Keratinocyte (primary cell): ENCODE data around the gene PDE3A. TPM values are rescaled to one million over a fixed set of nuclear protein-coding genes. Genes with fewer than 3 reads are reported as not detected.

Source experiments
- DNase-seq: peaks from one replicate; pipeline ENCODE4 v3.0.0-alpha.2; 2011; ENCODE audit warnings: low read depth, missing footprints, low spot score
- FAIRE-seq: peaks from 2 replicates; lab custom pipeline; 2011; peaks lifted over from hg19 to GRCh38; lab: Jason Lieb, UNC
- H2AFZ ChIP-seq: 2 replicates; pipeline ENCODE4 v1.6.0; 2012; ENCODE audit warnings: low read length, control low read depth, inconsistent platforms; ENCODE audit not compliant: control insufficient read depth
- H3K27ac ChIP-seq: 2 replicates; pipeline ENCODE4 v1.5.1; 2011; ENCODE audit warnings: low read length; ENCODE audit not compliant: control insufficient read depth, insufficient read depth
- H3K27me3 ChIP-seq: 3 replicates; pipeline ENCODE4 v1.6.0; 2011; ENCODE audit warnings: low read length; ENCODE audit not compliant: control insufficient read depth, insufficient read depth; ENCODE audit errors: extremely low read depth
- H3K36me3 ChIP-seq, 2 experiments: 2 replicates in 1 of 2; 3 replicates in 1 of 2; pipeline ENCODE4 v1.5.1; 2011; ENCODE audit warnings: low read length in 2 of 2, mild to moderate bottlenecking in 1 of 2; ENCODE audit not compliant: control insufficient read depth in 2 of 2, insufficient read depth in 2 of 2; ENCODE audit errors: extremely low read depth in 1 of 2
- H3K4me1 ChIP-seq: 3 replicates; pipeline ENCODE4 v1.5.1; 2011; ENCODE audit warnings: low read length; ENCODE audit not compliant: control insufficient read depth, insufficient read depth; ENCODE audit errors: extremely low read depth
- H3K4me2 ChIP-seq: 3 replicates; pipeline ENCODE4 v1.6.0; 2011; ENCODE audit warnings: low read depth, low read length; ENCODE audit not compliant: control insufficient read depth, insufficient read depth; ENCODE audit errors: extremely low read depth
- H3K4me3 ChIP-seq, 3 experiments: fragments of 200-600 bp in 1 of 3; sonication (generic) in 1 of 3; 2 replicates in 2 of 3; 3 replicates in 1 of 3; pipeline ENCODE4 v1.5.1; 2011 to 2016; ENCODE audit warnings: low read length in 3 of 3, mild to moderate bottlenecking in 3 of 3, control low read depth in 2 of 3, inconsistent platforms in 1 of 3, low read depth in 1 of 3, mixed read lengths in 1 of 3, mixed run types in 1 of 3, moderate library complexity in 1 of 3; ENCODE audit not compliant: control insufficient read depth in 2 of 3, insufficient read depth in 2 of 3; ENCODE audit errors: extremely low read depth in 1 of 3
- H3K79me2 ChIP-seq: 2 replicates; pipeline ENCODE4 v1.6.0; 2012; ENCODE audit warnings: low read length; ENCODE audit not compliant: control insufficient read depth, insufficient read depth
- H3K9ac ChIP-seq: 3 replicates; pipeline ENCODE4 v1.6.0; 2011; ENCODE audit warnings: low read length; ENCODE audit not compliant: control insufficient read depth, insufficient read depth; ENCODE audit errors: extremely low read depth
- H3K9me1 ChIP-seq: 3 replicates; pipeline ENCODE4 v1.6.0; 2011; ENCODE audit warnings: low read length; ENCODE audit not compliant: control insufficient read depth, insufficient read depth; ENCODE audit errors: extremely low read depth
- H3K9me3 ChIP-seq: 2 replicates; pipeline ENCODE4 v1.5.1; 2012; ENCODE audit warnings: low read depth, low read length; ENCODE audit not compliant: control insufficient read depth
- H4K20me1 ChIP-seq: 3 replicates; pipeline ENCODE4 v1.6.0; 2011; ENCODE audit warnings: low read length; ENCODE audit not compliant: control insufficient read depth, insufficient read depth; ENCODE audit errors: extremely low read depth
- EZH2 ChIP-seq: IDR thresholded peaks from one replicate; pipeline ENCODE4 v1.6.1; 2012; ENCODE audit warnings: inconsistent platforms, mild to moderate bottlenecking, low read length, moderate library complexity
- dilution Hi-C: fragments of 300-500 bp; cut with MboI; formaldehyde crosslinking; loops from one replicate; pipeline ENCODE4 v1.7.0; 2020; ENCODE audit warnings: low sequenced_read_pairs; ENCODE audit not compliant: extremely low pct_ligation_motif_present
- polyA plus RNA-seq, 5 experiments: library from polyadenylated mRNA; depleted of rRNA in 3 of 5; stranded (reverse) in 3 of 5; stranded (forward) in 1 of 5; unstranded in 1 of 5; fragments of >200 nt; gene quantifications; 1 replicate in 1 of 5; 2 replicates in 3 of 5; 3 replicates in 1 of 5; pipeline versions ENCODE4 v1.2.1 to v1.2.3, GENCODE V29; 2011 to 2012; ENCODE audit warnings: missing spikeins in 2 of 5, low read depth in 1 of 5, low replicate concordance in 1 of 5
- TF ChIP-seq, protein P1 (sequence below), 3 experiments: IDR thresholded peaks in 1 of 3; conservative IDR thresholded peaks in 1 of 3; optimal IDR thresholded peaks in 1 of 3; 2 replicates in 2 of 3; 3 replicates in 1 of 3; pipeline versions ENCODE3 to v1.5.1; 2011; ENCODE audit warnings: low read length in 3 of 3, mild to moderate bottlenecking in 3 of 3, moderate library complexity in 2 of 3, control low read depth in 1 of 3, inconsistent platforms in 1 of 3; ENCODE audit not compliant: insufficient read depth in 2 of 3; ENCODE audit errors: extremely low read depth in 1 of 3

Gene PDE3A
- polyA plus RNA-seq, 1 donor (not counting 4 experiments of a cell fraction or from before 2014, with no cell fraction given): 0.01 TPM

DNA sequence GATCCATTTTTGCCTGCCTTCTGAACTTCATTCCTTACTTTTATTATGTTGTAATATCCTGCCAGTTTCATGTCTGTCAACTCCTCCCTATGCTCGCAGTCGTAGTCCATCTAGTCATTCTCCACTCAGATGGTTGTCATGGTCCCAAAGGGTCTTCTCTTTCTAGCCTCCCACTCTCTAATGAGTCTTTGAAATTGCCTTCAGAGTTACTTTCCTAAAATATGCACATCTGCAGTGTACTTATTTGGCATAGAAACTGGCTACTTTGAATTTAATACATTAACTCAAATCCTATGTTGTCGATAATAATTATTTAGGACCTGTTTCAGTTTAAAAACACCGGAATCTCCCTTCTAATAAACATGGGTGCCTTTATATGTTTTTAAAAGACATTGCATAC, 101.0 kb downstream of the PDE3A start:
- no peaks in the 10 kb centered on the region for H3K9me3 ChIP-seq
- no peaks in the 10 kb centered on the region for H3K27me3 ChIP-seq
- H3K9me1 ChIP-seq: no peaks in the 10 kb centered on the region
- no peak for FAIRE-seq
- TF ChIP-seq EZH2: no peak
- TF ChIP-seq, protein P1, sequence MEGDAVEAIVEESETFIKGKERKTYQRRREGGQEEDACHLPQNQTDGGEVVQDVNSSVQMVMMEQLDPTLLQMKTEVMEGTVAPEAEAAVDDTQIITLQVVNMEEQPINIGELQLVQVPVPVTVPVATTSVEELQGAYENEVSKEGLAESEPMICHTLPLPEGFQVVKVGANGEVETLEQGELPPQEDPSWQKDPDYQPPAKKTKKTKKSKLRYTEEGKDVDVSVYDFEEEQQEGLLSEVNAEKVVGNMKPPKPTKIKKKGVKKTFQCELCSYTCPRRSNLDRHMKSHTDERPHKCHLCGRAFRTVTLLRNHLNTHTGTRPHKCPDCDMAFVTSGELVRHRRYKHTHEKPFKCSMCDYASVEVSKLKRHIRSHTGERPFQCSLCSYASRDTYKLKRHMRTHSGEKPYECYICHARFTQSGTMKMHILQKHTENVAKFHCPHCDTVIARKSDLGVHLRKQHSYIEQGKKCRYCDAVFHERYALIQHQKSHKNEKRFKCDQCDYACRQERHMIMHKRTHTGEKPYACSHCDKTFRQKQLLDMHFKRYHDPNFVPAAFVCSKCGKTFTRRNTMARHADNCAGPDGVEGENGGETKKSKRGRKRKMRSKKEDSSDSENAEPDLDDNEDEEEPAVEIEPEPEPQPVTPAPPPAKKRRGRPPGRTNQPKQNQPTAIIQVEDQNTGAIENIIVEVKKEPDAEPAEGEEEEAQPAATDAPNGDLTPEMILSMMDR (optimal IDR thresholded peaks at IDR 0.05 in 1 of 3, IDR thresholded peaks at IDR 0.05 in 1 of 3, conservative IDR thresholded peaks at IDR 0.05 in 1 of 3; ENCODE audit: extremely low read depth in 1 of 3, insufficient read depth in 2 of 3, low read length in 3 of 3): no peak
- DNase-seq: no peak
- no peaks in the 10 kb centered on the region for H3K79me2 ChIP-seq
- H3K4me1 ChIP-seq: no peaks in the 10 kb centered on the region
- no peak overlapping the region for H2AFZ ChIP-seq
- no peak overlapping the region for H3K9ac ChIP-seq
- H4K20me1 ChIP-seq: no peaks in the 10 kb centered on the region
- no peak overlapping the region for H3K4me2 ChIP-seq
- H3K4me3 ChIP-seq: no peak overlapping the region
- dilution Hi-C loops: no loop called here
- no peaks in the 10 kb centered on the region for H3K36me3 ChIP-seq
- no peak overlapping the region for H3K27ac ChIP-seq

DNA sequence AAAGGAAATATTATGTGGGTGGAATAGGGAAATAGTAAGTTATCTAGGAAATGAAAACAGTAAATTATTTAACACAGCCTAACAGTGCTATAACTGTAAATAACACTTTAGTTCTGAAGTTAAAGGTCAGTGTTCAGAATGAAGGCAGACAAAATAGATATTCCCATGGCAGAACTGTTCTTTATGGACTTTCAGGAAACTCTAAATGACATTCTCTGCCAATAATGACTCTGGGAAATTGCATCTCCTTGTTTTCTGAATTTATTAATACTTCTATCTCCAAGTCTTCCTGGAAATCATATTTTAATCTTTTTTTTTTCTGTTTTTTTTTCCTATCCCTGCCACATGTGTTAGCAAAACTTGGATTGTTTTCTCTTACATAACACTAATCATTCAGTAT, 101.4 kb downstream of the PDE3A start:
- TF ChIP-seq EZH2: no peak
- TF ChIP-seq, protein P1 (optimal IDR thresholded peaks at IDR 0.05 in 1 of 3, IDR thresholded peaks at IDR 0.05 in 1 of 3, conservative IDR thresholded peaks at IDR 0.05 in 1 of 3; ENCODE audit: extremely low read depth in 1 of 3, insufficient read depth in 2 of 3, low read length in 3 of 3): no peak
- Histone ChIP-seq H2AFZ (no peak overlapping the region), H3K9me3 (no peaks in the 10 kb centered on the region), H4K20me1 (no peaks in the 10 kb centered on the region), H3K27me3 (no peaks in the 10 kb centered on the region), H3K4me2 (no peak overlapping the region), H3K4me1 (no peaks in the 10 kb centered on the region), H3K36me3 (no peaks in the 10 kb centered on the region), H3K9ac (no peak overlapping the region), H3K79me2 (no peaks in the 10 kb centered on the region), H3K27ac (no peak overlapping the region), H3K9me1 (no peaks in the 10 kb centered on the region), H3K4me3 (no peak overlapping the region)
- no peak for FAIRE-seq
- dilution Hi-C loops: no loop called here
- no peak for DNase-seq
